B cell (primary cell): ENCODE measurements around the gene TNKS1BP1.
A peak's percentile ranks its signal among the peaks of the same experiment; 100 is the strongest.

Experiments
- CTCF ChIP-seq: fragments of 200-600 bp; IDR thresholded peaks from one replicate; pipeline ENCODE4 v1.8.0; 2022; ENCODE audit warnings: antibody characterized with exemption, mild to moderate bottlenecking
- EZH2 ChIP-seq: IDR thresholded peaks from 2 replicates; pipeline ENCODE4 v1.6.1; 2012; ENCODE audit warnings: borderline replicate concordance, low read depth, mild to moderate bottlenecking, moderate library complexity, low read length; ENCODE audit not compliant: insufficient read depth, poor library complexity, severe bottlenecking

- peak; percentile 82 for TF ChIP-seq CTCF
- TF ChIP-seq EZH2: no peak
These were observed 20.9 kb upstream of the TNKS1BP1 start for GRCh38 chr11:57345555-57346211.
